Loucy (cell line): Measurements from ENCODE around the gene UFSP1.

Experiments
- H2AFZ ChIP-seq: fragments of 200-600 bp; sonication (generic); 2 replicates; pipeline ENCODE4 v1.6.0; 2016; ENCODE audit warnings: antibody characterized with exemption, mild to moderate bottlenecking, low read length, moderate library complexity
- H3F3A ChIP-seq: fragments of 200-600 bp; 2 replicates; pipeline ENCODE4 v1.6.0; 2016; ENCODE audit warnings: antibody characterized with exemption, low read depth, mild to moderate bottlenecking
- H3K27me3 ChIP-seq: fragments of 200-600 bp; sonication (generic); 2 replicates; pipeline ENCODE4 v1.6.1; 2014; ENCODE audit warnings: low read length, mild to moderate bottlenecking; ENCODE audit not compliant: insufficient read depth, poor library complexity, severe bottlenecking
- H3K36me3 ChIP-seq: fragments of 200-600 bp; sonication (generic); 2 replicates; pipeline ENCODE4 v1.6.1; 2016; ENCODE audit warnings: low read length; ENCODE audit not compliant: insufficient read depth
- H3K4me1 ChIP-seq: fragments of 200-600 bp; sonication (generic); 2 replicates; pipeline ENCODE4 v1.5.1; 2014; ENCODE audit warnings: low read length, mild to moderate bottlenecking; ENCODE audit not compliant: insufficient read depth, poor library complexity, severe bottlenecking
- H3K4me2 ChIP-seq: fragments of 200-600 bp; sonication (generic); 2 replicates; pipeline ENCODE4 v1.6.0; 2014; ENCODE audit warnings: antibody characterized with exemption, low read length, low read depth, mild to moderate bottlenecking; ENCODE audit not compliant: poor library complexity, severe bottlenecking
- H3K4me3 ChIP-seq: fragments of 200-600 bp; sonication (generic); 2 replicates; pipeline ENCODE4 v1.5.1; 2014; ENCODE audit warnings: low read length, mild to moderate bottlenecking, mixed read lengths; ENCODE audit not compliant: poor library complexity, severe bottlenecking
- H3K79me2 ChIP-seq: fragments of 200-600 bp; sonication (generic); 2 replicates; pipeline ENCODE4 v1.6.1; 2014; ENCODE audit warnings: low read length; ENCODE audit not compliant: insufficient read depth
- H3K9ac ChIP-seq: fragments of 200-600 bp; sonication (generic); 2 replicates; pipeline ENCODE4 v1.6.0; 2014; ENCODE audit warnings: mild to moderate bottlenecking, low read depth, low read length, moderate library complexity; ENCODE audit not compliant: poor library complexity, severe bottlenecking
- H3K9me2 ChIP-seq: fragments of 200-600 bp; sonication (generic); replicated peaks from 2 replicates; pipeline ENCODE4 v1.6.1; 2016; ENCODE audit warnings: low read depth, low read length, mixed read lengths
- H3K9me3 ChIP-seq: fragments of 200-600 bp; sonication (generic); 2 replicates; pipeline ENCODE4 v1.6.1; 2014; ENCODE audit warnings: mild to moderate bottlenecking, antibody characterized with exemption, low read length, low read depth; ENCODE audit not compliant: insufficient read depth
- H4K20me1 ChIP-seq: fragments of 200-600 bp; sonication (generic); 2 replicates; pipeline ENCODE4 v1.6.0; 2014; ENCODE audit warnings: antibody characterized with exemption, low read length, mild to moderate bottlenecking; ENCODE audit not compliant: insufficient read depth, poor library complexity, severe bottlenecking
- CTCF ChIP-seq: fragments of 200-600 bp; sonication (generic); conservative IDR thresholded peaks from 2 replicates; pipeline ENCODE4 v1.5.1; 2014; ENCODE audit warnings: mild to moderate bottlenecking, antibody characterized with exemption, low read length
- EZH2phosphoT487 ChIP-seq: fragments of 200-600 bp; IDR thresholded peaks from 2 replicates; pipeline ENCODE4 v1.6.1; 2018; ENCODE audit warnings: antibody characterized with exemption, mild to moderate bottlenecking, moderate library complexity, borderline replicate concordance

UFSP1 gene

DNA sequence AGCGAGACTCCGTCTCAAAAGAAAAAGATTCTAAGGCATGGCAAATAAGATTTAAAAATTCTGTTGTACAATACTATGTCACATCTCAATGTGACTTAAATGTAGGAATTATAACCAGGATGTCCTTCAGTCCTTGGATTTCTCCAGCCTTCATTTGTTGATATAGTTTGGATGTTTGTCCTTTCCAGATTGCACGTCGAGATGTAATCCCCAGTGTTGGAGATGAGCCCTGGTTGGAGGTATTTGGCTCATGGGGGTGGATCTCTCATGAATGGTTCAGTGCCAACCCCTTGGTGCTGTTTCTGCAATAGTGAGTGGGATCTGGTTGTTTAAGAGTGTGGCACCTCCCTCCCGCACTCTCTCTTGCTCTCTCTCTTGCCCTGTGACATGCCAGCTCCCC is 19.0 kb upstream of the UFSP1 start:
- no peaks in the 10 kb centered on the region for H3K4me1 ChIP-seq
- no peaks in the 10 kb centered on the region for H3K36me3 ChIP-seq
- no peaks in the 10 kb centered on the region for H3K9me3 ChIP-seq
- H3K4me3 ChIP-seq = no peak overlapping the region
- no peak overlapping the region for H2AFZ ChIP-seq
- H3K79me2 ChIP-seq = no peaks in the 10 kb centered on the region
- no peaks in the 10 kb centered on the region for H3K9me2 ChIP-seq
- H3K27me3 ChIP-seq = no peaks in the 10 kb centered on the region
- H3K9ac ChIP-seq = no peak overlapping the region
- H3F3A ChIP-seq = no peaks in the 10 kb centered on the region
- no peak for TF ChIP-seq CTCF
- TF ChIP-seq EZH2phosphoT487 = no peak
- H4K20me1 ChIP-seq = no peaks in the 10 kb centered on the region
- H3K4me2 ChIP-seq = no peak overlapping the region

DNA sequence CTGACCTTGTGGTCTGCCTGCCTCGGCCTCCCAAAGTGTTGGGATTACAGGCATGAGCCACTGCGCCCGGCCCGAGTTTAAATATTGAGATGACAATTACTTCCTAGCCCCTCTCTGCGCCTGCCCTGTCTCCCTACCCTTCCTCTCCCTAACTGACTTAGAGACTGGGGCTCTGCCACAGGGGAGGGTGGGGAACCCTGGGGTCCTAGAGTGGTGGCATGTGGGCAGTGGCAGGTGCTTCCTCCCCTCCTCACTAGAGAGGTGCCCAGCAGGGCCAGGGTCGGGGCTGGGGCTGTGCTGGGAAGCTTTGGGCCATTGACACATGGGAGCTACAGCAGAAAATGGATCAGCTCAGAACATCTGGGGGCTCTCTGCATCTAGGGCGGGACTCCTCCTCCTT is 13.1 kb upstream of the UFSP1 start:
- Histone ChIP-seq H3K4me1 (no peaks in the 10 kb centered on the region), H4K20me1 (no peaks in the 10 kb centered on the region), H3K4me2 (no peak overlapping the region), H2AFZ (no peak overlapping the region), H3K9me3 (no peaks in the 10 kb centered on the region), H3K36me3 (no peaks in the 10 kb centered on the region), H3K9me2 (no peaks in the 10 kb centered on the region), H3K79me2 (no peaks in the 10 kb centered on the region), H3K9ac (no peak overlapping the region), H3K4me3 (no peak overlapping the region), H3F3A (no peaks in the 10 kb centered on the region), H3K27me3 (no peaks in the 10 kb centered on the region)
- TF ChIP-seq EZH2phosphoT487 (no peak), CTCF (no peak)

GRCh38 chr7:100901921-100902332 is 12.4 kb upstream of the UFSP1 start:
- H2AFZ ChIP-seq = no peak overlapping the region
- H4K20me1 ChIP-seq = no peaks in the 10 kb centered on the region
- no peak overlapping the region for H3K9ac ChIP-seq
- TF ChIP-seq EZH2phosphoT487 = no peak
- no peak for TF ChIP-seq CTCF
- no peaks in the 10 kb centered on the region for H3K9me2 ChIP-seq
- H3F3A ChIP-seq = no peaks in the 10 kb centered on the region
- no peak overlapping the region for H3K4me3 ChIP-seq
- H3K4me1 ChIP-seq = no peaks in the 10 kb centered on the region
- H3K27me3 ChIP-seq = no peaks in the 10 kb centered on the region
- no peaks in the 10 kb centered on the region for H3K9me3 ChIP-seq
- H3K4me2 ChIP-seq = no peak overlapping the region
- H3K79me2 ChIP-seq = no peaks in the 10 kb centered on the region
- H3K36me3 ChIP-seq = no peaks in the 10 kb centered on the region
